Muscle layer of duodenum (tissue), 2 donors: ENCODE results near the gene ARAP3.
A peak's percentile ranks its signal among the peaks of the same experiment; 100 is the strongest.
"Not testable (repeated sequence)": the region's sequence is repeated elsewhere in the genome, so short reads cannot be mapped to it uniquely, and the experiment has no call there.

Source experiments
- H3K27ac ChIP-seq: one replicate; pipeline ENCODE4 v1.7.0; 2013; ENCODE audit warnings: mild to moderate bottlenecking, low read length
- H3K27me3 ChIP-seq: one replicate; pipeline ENCODE4 v1.7.0; 2013; ENCODE audit warnings: low read depth, mild to moderate bottlenecking, control low read depth, low read length
- H3K36me3 ChIP-seq, 2 donors: one replicate each; pipeline ENCODE4 v1.7.0; 2013; ENCODE audit warnings: low read length in 2 of 2, control low read depth in 1 of 2, mild to moderate bottlenecking in 1 of 2; ENCODE audit not compliant: insufficient read depth in 2 of 2, control insufficient read depth in 1 of 2
- H3K4me1 ChIP-seq, 2 donors: one replicate each; pipeline ENCODE4 v1.7.0; 2013; ENCODE audit warnings: low read length in 2 of 2, mild to moderate bottlenecking in 2 of 2, control low read depth in 1 of 2, moderate library complexity in 1 of 2; ENCODE audit not compliant: insufficient read depth in 2 of 2, control insufficient read depth in 1 of 2
- H3K4me3 ChIP-seq, 2 donors: one replicate each; pipeline ENCODE4 v1.7.0; 2013; ENCODE audit warnings: low read length in 2 of 2, low read depth in 1 of 2, mild to moderate bottlenecking in 1 of 2
- H3K9me3 ChIP-seq, 2 donors: one replicate each; pipeline ENCODE4 v1.7.0; 2013; ENCODE audit warnings: low read length in 2 of 2, control low read depth in 1 of 2, mild to moderate bottlenecking in 1 of 2; ENCODE audit not compliant: control insufficient read depth in 1 of 2
- donor health status: healthy.

Gene ARAP3

DNA sequence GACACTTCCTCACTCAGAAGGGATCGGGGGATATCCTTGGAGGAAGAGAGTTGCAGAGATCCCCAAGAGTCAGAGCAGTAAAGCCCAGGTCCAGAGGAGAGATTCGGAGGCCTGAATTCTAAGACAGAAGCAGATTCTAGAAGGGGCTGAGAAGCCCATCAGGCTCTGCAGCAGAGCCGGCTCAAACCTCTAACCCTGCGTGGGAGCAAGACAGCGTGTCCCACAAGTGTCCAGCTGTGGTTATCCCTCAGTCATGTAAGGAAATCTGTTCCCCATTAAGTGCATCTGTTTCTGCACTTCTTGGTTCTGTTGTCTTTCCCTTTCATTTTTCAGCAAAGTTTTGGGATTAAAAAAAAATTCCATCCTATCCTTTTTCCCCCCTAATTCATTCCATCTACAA, 58.4 kb downstream of the ARAP3 start:
- Histone ChIP-seq H3K27ac (no peak overlapping the region), H3K9me3 (no peaks in the 10 kb centered on the region), H3K4me1 (peaks cover 4 to 6% of the 10 kb centered on the region in 2 donors), H3K27me3 (no peaks in the 10 kb centered on the region), H3K36me3 (peaks cover 55 to 69% of the 10 kb centered on the region in 2 donors), H3K4me3 (no peak overlapping the region)

- Histone ChIP-seq H3K27ac (no peak overlapping the region), H3K4me3 (no peak overlapping the region), H3K9me3 (no peaks in the 10 kb centered on the region), H3K36me3 (peaks cover 51 to 68% of the 10 kb centered on the region in 2 donors), H3K4me1 (peaks cover 4 to 6% of the 10 kb centered on the region in 2 donors), H3K27me3 (no peaks in the 10 kb centered on the region)
These were observed 58.8 kb downstream of the ARAP3 start for GRCh38 chr5:141623186-141623585.

GRCh38 chr5:141618804-141619554, 63.1 kb downstream of the ARAP3 start, which contains the start of gene DIAPH1:
Gene DIAPH1 (minus strand): TSS chr5:141619000. CDS start chr5:141618914, 86 bp downstream.
- H3K27ac ChIP-seq, result peak within 1 kb of the TSS; percentile 89
- no peaks in the 10 kb centered on the region for H3K9me3 ChIP-seq
- H3K4me3 ChIP-seq, result peak within 1 kb of the TSS; percentile 78 to 83
- peaks cover 16 to 18% of the 10 kb centered on the region in 2 donors for H3K4me1 ChIP-seq
- H3K36me3 ChIP-seq, result peaks cover 19 to 36% of the 10 kb centered on the region in 2 donors
- no peaks in the 10 kb centered on the region for H3K27me3 ChIP-seq

- Histone ChIP-seq H3K9me3 (no peaks in the 10 kb centered on the region), H3K36me3 (peaks cover 12 to 29% of the 10 kb centered on the region in 2 donors), H3K27me3 (no peaks in the 10 kb centered on the region), H3K27ac (peak overlapping the region; percentile 89), H3K4me1 (peaks cover 16 to 18% of the 10 kb centered on the region in 2 donors), H3K4me3 (peak overlapping the region; percentile 78 to 83)
These were observed 63.8 kb downstream of the ARAP3 start for GRCh38 chr5:141618030-141618803.

GRCh38 chr5:141617682-141618029, 64.4 kb downstream of the ARAP3 start:
- Histone ChIP-seq H3K4me1 (peaks cover 16 to 18% of the 10 kb centered on the region in 2 donors), H3K9me3 (no peaks in the 10 kb centered on the region), H3K27ac (peak overlapping the region; percentile 89), H3K4me3 (peak overlapping the region; percentile 78 to 83), H3K36me3 (peaks cover 9 to 23% of the 10 kb centered on the region in 2 donors), H3K27me3 (no peaks in the 10 kb centered on the region)

GRCh38 chr5:141617128-141617527, 64.9 kb downstream of the ARAP3 start:
- Histone ChIP-seq H3K4me3 (peak overlapping the region; percentile 78 to 83), H3K36me3 (peaks cover 9 to 19% of the 10 kb centered on the region in 2 donors), H3K27me3 (no peaks in the 10 kb centered on the region), H3K4me1 (peaks cover 16 to 18% of the 10 kb centered on the region in 2 donors), H3K9me3 (no peaks in the 10 kb centered on the region), H3K27ac (peak overlapping the region; percentile 89)

DNA sequence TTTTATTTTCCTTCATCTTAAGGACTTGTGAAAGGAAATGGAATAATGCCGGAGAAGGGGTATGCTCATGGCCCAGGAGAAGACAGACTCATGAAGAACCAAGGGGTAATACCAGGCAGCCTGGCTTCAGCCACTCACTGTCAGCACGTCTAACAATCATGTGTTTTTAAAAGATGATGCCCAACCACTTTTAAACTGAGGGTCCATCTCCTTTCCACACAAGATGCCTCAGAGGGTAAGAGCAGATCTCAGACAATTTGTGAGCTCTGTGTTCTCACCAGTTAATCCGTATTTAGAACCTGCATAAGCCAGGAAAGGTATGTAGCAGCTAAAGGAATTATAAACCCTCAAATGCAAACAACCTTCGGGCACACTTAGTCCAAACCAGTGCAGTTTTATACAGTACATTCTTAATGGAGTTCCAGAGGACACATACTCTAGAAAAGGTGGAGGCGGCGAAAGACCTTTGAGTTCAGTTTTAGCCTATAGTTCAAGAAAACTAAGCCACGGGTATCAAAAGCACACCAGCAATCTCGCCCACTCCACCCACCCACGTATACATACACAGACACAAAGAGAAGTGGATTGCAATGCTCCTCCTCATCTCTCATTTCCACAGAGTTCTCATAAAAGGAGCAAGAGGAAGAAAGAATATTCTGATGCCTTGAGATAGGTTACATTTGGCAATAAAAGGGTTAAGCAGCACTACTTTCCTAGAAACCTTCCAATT, 65.9 kb downstream of the ARAP3 start:
- peaks cover 16 to 18% of the 10 kb centered on the region in 2 donors for H3K4me1 ChIP-seq
- no peak overlapping the region for H3K27ac ChIP-seq
- peaks cover 5 to 10% of the 10 kb centered on the region in 2 donors for H3K36me3 ChIP-seq
- H3K27me3 ChIP-seq, result no peaks in the 10 kb centered on the region
- H3K9me3 ChIP-seq, result no peaks in the 10 kb centered on the region
- H3K4me3 ChIP-seq, result peak overlapping the region in 1 of 2 donors; percentile 78

- H3K27ac ChIP-seq, result no peak overlapping the region
These were observed 68.7 kb downstream of the ARAP3 start for GRCh38 chr5:141613344-141613743.

GRCh38 chr5:141611289-141611688, 70.7 kb downstream of the ARAP3 start:
- peaks cover 0 to 4% of the 10 kb centered on the region in 2 donors for H3K4me1 ChIP-seq
- no peak overlapping the region for H3K4me3 ChIP-seq
- no peaks in the 10 kb centered on the region for H3K9me3 ChIP-seq
- no peaks in the 10 kb centered on the region for H3K36me3 ChIP-seq
- no peak overlapping the region for H3K27ac ChIP-seq
- H3K27me3 ChIP-seq, result no peaks in the 10 kb centered on the region

More at GRCh38 chr5:141613344-141613743, 68.7 kb downstream of the ARAP3 start:
- Histone ChIP-seq H3K36me3 (peaks cover 0 to 2% of the 10 kb centered on the region in 2 donors), H3K4me1 (peaks cover 12% of the 10 kb centered on the region in 2 donors), H3K9me3 (no peaks in the 10 kb centered on the region), H3K27me3 (no peaks in the 10 kb centered on the region), H3K4me3 (no peak overlapping the region)

DNA sequence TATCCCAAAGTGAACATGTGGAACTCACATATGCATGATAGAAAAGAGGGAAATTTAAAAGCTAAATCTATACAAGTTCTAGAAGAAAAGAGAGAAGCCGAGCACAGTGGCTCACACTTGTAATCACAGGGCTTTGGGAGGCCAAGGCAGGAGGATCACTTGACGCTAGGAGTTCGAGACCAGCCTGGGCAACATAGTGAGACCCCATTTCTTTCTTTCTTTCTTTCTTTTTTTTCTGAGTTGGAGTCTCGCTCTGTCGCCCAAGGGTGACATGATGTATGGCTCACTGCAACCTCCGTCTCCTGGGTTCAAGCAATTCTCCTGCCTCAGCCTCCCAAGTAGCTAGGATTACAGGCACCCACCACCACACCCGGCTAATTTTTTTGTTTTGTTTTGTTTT, 72.1 kb downstream of the ARAP3 start:
- not testable (repeated sequence) for H3K4me1 ChIP-seq, H3K27ac ChIP-seq, H3K27me3 ChIP-seq, H3K4me3 ChIP-seq, H3K9me3 ChIP-seq, H3K36me3 ChIP-seq

GRCh38 chr5:141609044-141609443, 73.0 kb downstream of the ARAP3 start:
- H3K36me3 ChIP-seq, result no peaks in the 10 kb centered on the region
- H3K4me3 ChIP-seq, result no peak overlapping the region
- no peak overlapping the region for H3K27ac ChIP-seq
- H3K9me3 ChIP-seq, result no peaks in the 10 kb centered on the region
- no peaks in the 10 kb centered on the region for H3K27me3 ChIP-seq
- H3K4me1 ChIP-seq, result peaks cover 0 to 8% of the 10 kb centered on the region in 2 donors
